GM18511 (cell line): ENCODE data around the gene P4HA1.
"Not testable (repeated sequence)": the region's sequence is repeated elsewhere in the genome, so short reads cannot be mapped to it uniquely, and the experiment has no call there.

Experiments used
- ATAC-seq: cut with Tn5 transposase; IDR thresholded peaks from one replicate; pipeline ENCODE4 v1.9.1; 2021; ENCODE audit warnings: mild to moderate bottlenecking, moderate library complexity; ENCODE audit not compliant: unreplicated experiment

P4HA1 gene

DNA sequence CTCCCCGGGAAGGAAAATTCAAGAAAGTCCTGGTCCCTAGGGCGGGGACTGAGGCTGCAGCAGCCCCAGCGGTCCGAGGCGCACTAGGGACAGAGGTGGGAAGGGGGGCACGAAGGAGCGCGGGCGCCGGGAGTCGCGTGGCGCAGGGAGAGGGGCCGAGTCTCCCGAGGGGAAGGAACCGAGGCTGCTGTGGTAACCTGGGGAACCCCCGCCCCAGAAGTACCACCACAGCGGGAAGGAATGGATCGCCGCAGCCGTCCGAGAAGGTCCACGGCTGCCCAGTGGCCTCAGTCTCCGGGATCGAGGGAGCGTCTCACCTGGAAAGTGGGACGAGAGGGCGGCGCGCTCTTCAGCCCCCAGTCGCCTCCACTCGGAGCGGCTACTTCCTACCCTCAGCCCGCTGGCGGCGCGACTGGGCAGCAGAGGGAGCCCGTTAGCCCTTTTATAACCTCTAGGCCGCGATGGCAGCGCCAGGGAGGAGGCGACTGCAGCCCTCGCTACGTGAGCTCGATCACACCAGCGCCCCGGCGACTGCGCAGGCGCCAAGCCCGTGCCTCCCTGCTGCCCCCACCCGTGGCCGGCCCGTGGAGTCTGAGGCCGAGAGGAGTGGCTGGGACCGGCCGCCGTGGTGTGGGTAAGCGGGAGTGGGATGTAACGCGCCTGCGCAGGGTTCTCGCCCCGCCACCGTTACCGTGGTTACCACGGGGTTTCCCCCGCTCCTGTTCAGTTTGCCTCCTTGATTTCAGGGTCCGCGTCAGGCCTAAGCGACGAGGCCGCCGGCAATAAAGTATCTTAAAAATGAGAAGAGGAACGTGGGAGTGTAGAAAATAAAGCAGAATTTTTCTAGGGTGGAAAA is at the start of gene P4HA1:
TSS of gene P4HA1 (minus strand) at position 418 of the 856 bp plus-strand sequence. CDS start 21,983 bp downstream, outside the sequence.
- peak; percentile 86 for ATAC-seq

DNA sequence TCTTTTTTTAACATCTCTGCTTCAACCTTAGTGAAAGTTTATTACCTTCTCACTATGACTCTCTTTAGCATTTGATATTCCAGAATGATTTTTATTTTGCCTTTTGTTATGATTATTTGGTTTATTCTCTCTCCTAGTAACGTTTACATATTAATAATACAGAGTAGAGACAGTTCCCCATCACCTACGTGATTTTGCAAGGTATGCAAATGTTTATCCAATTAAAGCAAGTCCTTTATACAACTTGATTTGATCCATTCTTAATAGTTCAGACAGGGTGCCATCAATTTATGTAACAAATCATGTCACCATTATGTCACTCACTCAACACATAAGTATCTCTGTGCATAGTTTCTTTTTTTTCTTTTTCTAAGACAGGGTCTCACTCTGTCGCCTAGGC is 44.9 kb upstream of the P4HA1 start:
- ATAC-seq: no peak

DNA sequence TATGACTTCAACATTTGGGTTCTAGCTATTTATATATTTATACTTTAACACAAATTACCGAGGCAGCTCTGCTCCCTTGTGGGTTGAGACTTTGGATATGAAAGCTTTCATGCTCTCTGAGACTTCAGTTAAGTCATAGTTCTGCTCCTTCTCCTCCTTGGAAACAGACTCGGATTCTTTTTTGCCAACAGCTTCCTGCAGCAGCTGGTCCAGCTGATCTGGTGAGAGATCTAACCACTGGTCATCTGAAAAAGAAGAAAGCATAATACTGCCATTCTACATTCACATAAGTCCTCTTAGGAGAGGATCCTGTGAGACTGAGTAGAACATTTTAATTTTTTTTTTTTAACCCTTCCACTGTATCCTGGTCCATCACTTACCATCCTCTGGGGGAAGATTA is 42.6 kb upstream of the P4HA1 start:
- no peak for ATAC-seq

DNA sequence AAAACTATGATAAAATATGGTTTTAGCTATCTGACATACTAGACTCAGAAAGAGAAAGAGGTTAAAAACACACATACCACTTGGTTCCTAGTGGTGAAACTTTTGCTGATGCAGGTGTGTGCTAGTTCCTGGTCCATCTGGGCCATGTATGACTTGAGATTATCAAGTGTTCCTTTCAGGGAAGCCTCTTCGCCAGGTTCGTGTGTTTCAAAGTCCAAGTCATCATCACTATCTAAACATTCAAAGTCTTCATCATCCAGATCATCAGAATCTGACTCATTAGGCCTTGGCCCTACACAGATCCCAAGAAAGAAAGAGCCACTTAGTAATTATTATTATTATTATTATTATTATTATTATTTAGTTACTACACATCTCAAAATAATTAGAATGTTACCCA is 40.0 kb upstream of the P4HA1 start:
- no peak for ATAC-seq

DNA sequence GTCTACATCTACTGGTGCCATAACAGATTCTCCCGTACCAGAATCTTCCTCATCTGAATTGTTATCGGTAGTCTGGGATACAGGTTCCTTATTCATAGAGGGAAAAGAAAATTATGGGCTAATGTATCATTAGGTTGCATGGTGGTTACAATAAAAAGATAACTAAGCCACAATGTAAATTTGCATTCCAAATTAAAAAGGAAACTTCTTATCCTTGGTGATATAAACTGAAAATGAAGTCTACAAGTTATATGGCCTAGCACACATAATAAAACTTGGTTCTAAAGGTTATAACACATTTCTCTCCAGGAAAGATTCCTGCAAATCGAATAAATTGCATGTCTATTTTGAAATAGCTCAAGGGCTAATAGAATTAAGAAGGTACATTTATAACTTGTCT is 38.1 kb upstream of the P4HA1 start:
- no peak for ATAC-seq

DNA sequence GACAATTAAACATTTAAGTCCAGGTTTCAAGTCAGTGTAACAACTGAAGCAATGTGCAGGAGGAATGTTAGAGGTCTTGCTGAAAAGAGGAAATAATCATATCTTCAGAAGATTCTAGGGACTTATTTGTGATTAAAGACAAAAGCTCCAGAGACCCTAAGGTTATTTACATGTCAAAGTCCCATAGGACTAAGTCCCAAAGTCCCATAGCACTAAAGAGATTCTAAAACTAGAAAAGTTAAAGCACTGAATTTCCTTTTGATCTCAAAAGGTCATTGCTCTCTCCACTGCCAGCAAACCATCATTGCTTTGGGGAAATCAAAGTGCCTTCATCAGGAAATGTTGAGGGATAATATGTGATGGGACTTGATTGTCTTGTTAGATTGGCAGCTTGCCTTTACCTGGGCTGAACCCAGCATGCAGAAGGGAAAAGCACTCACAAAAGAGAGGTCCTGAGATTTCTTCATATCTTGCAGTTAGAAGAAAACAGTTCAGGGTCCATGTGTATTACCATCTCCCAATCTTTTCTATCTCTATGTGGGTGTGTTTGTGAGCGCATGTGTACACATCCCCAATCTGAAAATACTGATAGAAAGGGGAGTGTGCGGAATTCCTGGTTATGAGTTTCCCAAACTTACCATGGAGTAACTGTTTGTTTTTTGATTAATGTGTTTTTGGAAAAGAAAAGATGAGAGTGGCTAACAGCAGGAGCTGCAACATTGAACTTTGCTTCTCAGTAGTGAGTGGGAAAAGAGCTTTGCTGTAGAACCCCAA is 35.4 kb upstream of the P4HA1 start:
- ATAC-seq: no peak

DNA sequence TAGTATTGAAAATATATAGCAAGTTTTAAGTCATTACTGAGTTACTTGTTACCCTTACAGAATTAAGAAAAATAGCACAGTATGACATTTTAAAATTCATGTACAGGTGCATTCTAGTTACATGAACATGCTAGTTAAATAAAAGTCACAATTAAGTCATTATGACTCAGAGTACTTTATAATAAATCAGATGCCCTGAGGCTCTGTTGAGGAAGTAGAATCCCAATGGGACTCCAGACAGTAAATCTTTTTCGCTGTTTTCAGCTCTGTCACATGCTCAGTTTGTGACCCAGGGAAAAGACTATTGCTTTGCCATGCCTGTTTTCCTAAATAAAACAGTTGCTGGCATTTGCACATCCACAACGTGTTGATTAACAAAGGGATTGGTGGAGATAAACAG is 34.6 kb upstream of the P4HA1 start:
- ATAC-seq: no peak

DNA sequence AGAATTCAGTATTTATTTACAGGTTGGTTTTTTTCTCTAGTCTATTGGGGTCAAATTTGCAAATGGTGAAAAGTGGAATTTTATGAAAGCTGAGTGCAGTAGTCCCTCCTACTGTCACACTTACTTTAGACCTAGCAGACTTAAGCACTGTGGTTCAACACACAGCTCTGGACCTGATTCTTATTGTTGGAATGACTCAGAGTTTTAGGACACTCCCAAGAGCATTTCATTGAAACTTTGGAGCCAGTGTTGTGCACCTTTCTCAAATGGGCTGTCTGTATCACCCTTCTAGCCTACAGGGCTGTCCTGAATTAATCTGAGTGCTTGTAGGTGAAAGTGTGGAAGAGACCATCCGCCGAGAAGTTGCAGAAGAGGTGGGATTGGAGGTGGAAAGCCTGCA is 29.7 kb upstream of the P4HA1 start:
- no peak for ATAC-seq

DNA sequence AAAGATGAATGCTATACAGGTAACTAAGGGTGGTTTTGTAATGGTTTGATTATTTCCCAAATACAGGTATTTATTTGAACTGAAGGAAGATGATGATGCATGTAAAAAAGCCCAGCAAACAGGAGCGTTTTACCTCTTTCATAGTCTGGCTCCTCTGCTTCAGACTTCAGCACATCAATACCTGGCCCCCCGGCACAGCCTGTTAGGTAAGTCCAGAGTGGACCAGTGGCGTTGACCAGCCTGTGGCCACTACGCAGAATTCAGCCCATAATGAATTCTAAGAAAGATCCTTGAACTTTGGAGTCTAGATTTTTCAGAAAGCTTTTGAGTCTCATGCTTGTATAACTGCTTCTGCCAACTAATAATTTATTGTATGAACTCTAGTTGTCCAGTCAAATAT is 23.3 kb upstream of the P4HA1 start:
- no peak for ATAC-seq

DNA sequence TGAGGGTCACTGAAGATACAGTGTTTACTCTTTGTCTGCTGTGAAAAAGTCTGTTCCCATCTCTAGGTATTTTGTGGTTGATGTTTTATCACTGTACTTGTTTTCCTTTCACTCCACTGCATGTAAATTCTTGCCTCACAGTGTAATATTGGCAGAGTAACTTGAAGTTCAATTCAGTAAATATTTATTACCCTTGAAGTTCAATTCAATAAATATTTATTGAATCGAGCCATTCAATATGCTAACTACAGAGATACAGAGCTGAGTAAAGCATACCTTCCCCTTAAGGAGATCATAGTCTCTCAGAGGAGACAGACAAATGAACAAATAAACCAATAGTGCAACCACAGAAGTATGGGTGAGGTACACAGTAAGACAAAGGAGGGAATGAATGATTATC is 22.8 kb upstream of the P4HA1 start:
- no peak for ATAC-seq

DNA sequence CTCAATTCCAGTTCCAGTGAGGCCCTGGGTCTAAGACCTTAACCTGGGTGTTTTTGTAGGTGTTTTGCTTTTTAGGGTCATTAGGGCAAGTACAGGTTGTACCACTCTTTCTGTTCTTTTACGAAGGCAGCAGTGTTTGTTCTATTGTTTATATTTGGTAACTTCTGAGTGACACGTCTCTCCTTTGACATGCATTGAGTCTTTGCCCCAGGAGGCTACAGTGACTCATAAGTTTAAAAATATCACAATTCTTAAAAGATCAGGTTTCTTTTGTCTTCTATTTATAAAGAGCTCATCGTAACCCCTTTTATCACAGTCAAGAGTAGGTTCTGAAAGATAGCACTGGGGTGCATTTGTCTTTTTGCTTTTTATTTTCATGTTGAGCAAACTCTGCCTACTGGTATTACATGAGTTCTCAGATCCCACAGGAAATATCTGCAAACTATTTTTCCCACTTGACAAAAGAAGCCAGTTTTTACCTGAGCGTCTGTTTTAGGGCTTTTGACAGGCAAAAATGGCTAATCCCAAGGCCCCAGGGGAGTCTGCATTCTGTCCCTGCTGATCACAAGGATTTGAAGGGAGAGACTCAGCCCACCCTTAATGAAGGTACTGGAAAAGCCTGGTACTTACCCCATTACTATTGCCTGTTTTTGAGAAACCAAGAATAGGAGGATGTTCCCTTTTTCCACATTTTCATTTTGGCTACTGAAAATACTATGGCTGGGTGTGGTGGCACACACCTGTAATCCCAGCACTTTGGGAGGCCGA is 21.5 kb upstream of the P4HA1 start:
- peak; percentile 85 for ATAC-seq

DNA sequence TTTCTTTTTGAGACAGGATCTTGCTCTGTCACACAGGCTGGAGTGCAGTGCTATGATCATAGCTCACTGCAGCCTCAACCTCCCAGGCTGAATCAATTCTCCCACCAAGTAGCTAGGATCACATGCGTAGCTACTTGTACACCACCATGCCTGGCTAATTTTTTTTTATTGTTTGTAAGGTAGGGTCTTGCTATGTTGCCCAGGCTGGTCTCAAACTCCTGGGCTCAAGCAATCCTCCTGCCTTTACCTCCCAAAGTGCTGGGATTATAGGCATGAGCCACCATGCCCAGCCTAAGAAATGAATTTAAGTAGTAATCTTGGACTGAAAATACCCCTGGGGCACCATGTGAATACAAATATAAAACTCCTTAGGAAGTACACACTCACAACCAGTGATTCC is 19.4 kb upstream of the P4HA1 start:
- no peak for ATAC-seq

DNA sequence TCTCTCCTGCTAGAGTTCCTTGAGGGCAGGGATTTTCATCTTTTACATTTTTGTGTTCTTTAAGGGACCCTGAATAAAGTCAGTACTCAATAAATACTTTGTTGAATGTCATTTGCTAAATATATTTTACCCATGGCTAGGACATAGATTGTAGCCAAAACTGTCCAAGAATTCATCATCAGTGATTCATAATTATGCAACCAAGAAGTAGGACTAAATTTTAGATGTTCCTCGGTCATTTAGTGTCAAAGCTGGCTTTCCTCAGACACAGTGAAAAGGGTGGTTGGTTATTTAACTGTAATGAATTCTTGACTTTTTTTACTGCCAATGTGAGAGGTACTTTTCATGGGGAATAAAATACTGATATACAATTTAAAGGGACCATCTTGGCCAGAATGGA is 16.9 kb upstream of the P4HA1 start:
- ATAC-seq: no peak

DNA sequence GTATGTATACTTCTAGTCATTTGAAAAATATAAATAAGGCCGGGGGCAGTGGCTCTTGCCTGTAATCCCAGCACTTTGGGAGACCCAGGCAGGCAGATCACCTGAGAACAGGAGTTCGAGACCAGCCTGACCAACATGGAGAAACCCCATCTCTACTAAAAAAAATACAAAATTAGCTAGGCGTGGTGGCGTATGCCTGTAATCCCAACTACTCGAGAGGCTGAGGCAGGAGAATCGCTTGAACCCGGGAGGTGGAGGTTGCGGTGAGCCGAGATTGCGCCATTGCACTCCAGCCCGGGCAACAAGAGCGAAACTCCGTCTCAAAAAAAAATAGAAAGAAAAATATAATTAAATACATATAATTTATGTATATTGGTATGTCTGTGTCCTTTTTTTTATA is 15.4 kb upstream of the P4HA1 start:
- not testable (repeated sequence) for ATAC-seq

DNA sequence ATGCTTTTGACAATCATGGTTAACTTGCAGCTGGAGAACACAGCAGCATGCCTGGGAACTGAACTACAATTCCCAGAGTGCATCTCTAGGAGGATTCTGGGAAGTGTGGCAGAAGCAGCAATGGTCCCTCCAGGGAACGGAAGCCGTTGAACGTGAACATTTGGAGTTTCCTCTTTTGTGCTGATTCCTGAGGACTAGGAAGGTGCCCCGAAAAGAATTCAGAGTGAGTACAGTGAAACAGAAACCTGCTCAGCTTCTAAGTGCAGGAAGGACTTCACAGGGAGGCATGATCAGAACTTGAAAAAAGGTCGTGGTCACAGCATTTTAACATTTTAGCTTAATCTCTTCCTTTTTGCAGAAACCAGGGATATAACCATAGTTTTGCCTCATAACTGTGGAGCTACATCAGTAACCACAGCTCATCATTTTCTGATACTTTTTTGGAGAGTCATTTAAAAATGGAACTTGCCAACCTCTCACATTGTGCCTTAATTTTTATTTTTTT is 13.7 kb upstream of the P4HA1 start, which contains the start of gene NUDT13:
TSS of gene NUDT13 (plus strand) at position 111 of the 505 bp plus-strand sequence. CDS start 3,911 bp downstream, outside the sequence.
- no peak for ATAC-seq

DNA sequence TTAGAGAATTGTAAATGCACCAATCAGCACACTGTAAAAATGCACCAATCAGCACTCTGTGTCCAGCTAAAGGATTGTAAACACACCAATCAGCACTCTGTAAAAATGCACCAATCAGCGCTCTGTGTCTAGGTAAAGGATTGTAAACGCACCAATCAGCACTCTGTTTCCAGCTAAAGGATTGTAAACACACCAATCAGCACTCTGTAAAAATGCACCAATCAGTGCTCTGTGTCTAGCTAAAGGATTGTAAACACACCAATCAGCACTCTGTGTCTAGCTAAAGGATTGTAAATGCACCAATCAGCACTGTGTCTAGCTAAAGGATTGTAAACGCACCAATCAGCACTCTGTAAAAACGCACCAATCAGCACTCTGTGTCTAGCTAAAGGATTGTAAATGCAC is 12.6 kb upstream of the P4HA1 start:
- not testable (repeated sequence) for ATAC-seq

DNA sequence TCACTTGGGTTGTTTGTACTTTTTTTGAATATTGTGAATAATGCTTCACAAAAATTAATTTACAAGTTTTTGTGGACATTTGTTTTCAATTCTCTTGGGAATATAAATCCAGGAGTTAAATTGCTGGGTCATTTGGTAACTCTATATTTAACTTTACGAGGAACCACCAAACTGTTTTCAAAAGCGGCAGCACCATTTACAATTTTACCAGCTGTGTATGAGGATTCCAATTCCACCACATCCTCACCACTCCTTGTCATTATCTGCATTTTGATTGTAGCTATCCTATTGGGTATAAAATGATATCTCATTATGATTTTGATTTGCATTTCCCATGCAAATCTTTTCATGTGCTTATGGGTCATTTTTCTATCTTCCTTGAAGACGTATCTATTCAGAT is 9.6 kb upstream of the P4HA1 start:
- no peak for ATAC-seq

DNA sequence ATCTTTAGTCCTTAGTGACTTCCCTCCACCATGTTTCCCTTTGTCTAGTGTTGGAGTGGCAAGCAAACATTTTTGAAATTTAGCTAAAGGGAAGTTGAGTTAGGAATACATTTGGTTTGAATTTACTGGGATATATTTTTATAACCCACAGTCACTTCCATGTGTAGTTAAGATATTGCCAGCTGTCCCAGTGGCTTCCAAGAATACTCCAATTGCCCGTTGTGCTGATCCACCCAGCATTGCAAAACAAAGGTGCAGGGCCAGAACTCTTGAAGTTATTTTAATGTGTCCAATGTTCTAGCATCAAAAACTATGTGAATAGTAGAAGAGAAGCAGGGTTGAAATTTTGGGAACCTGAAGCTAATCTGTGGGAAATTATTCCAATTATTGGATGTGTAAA is 2.5 kb upstream of the P4HA1 start:
- ATAC-seq: no peak

DNA sequence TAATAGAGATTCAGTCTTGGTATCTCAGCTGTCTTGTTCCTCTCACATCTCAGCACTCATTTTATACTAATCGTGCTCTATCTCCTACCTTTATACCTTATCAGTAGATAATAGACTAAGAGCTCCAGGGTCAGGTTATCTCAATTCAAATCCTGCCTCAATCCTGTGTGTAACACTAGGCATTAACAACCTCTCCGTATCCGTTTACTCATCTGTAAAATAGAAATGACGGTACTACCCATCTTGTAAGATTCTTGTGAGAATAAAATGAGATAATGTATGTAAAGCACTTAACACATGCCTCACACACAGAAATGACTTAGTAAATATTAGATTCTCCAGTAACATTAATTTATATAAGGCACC is 622 bp upstream of the P4HA1 start:
- ATAC-seq: peak; percentile 8

DNA sequence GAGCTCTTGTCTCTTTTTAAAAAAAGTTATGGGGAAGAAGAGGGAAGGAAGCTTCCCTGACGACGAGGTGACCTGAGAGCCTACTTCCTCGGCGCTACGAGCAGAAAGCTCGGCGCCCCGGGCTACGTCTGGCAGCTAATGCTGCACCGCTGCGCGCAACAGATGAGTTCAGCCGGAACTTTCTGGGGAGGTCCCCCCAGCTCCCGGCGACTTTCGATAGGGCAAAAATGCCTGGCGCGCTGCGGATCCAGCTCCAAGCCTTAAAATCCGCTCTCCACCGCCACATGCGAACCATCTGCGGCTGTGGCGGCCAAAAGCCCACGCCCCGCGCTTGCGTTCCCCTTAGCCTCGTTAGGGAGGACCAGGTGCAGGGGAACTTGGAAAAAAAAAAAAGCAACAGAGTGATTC is 621 bp downstream of the P4HA1 start:
- peak; percentile 44 for ATAC-seq

DNA sequence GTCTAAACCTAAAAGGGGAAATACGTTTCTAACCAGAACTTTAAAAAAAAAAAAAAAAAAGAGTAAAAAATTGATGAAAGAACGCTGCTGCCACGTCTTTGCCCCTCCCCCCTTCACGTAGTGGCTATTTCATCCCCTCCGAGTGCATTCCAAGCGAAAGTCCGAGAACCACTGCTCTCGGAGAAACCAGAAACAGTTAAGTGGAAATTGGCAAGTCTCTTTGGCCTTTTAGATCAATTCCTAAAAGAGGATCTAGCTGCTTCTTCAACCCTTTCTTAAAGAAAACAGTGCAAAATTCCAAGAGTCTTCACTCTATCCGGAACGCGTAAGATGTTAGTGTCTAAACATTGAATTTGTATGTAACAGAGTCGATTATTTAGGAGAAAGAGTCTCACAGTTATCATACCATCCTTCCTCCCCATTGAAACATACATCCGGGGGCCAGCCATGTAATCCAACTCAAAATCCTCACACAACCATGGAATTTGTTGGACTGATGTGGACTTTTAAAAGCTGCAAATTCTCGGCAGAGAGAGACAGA is 1.1 kb downstream of the P4HA1 start:
- ATAC-seq: no peak
